Activated CD8-positive, alpha-beta memory T cell treated with anti-CD3 and anti-CD28 coated beads for 48 hours (primary cell): ENCODE results near the gene ERICH6B.

Experiments used
- DNase-seq, 3 experiments: peaks; one replicate each; pipeline ENCODE4 v3.0.0-alpha.2; 2020; ENCODE audit warnings: low read depth in 2 of 3, low spot score in 2 of 3

ERICH6B gene

DNA sequence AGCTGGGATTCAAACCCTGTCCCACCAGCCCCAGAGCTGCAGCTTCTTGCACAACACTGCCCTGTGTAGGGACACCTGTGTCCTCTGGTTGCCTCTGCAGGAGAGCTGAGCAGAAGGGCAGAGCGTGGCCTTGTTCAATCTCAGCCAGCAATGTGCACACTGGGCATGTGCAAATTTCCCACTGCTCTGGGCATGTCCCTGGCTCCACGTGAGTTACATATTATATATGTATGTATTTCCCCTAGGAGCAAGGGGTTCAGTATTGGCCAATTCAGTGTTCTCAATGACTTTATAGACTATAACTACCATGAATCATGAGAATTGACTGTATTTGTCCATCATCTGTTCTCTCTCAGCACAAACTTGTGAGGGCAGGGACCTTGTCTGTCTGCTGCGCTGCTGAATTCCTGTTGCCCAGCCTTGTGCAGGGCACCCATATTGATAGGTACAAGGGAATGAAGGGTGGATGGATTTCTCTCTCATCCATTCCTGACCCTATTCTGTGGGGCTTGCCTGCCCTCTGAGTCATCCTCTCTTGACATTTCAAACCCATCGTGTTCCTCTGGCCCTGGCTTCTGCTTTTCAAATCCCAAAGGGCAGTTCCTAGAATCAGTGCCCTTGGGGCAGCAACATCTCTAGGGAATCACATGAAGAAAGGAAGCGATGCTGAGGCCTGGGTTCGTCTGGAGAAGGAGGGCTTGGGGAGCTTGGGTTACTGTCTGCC is 69.7 kb downstream of the ERICH6B start:
- DNase-seq, result no peak

DNA sequence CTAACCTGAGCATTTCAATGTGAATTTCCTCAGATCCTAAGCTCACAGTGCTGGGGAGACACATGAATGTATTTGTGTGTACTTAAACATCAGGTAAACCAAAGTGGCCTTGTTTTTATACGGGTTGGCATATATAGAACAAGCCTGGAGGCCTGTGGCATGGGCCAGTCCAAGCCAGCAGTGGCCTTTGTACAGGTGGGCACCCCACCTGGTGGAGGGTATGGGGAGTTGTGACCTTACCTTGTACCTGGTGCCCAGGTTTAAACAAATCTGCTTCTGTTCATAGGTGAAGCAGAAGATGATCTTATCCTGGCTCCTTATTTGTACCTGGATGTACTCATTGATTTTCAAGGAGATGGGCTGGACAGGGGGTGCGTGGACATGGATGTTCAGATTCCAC is 71.0 kb downstream of the ERICH6B start:
- DNase-seq, result no peak

DNA sequence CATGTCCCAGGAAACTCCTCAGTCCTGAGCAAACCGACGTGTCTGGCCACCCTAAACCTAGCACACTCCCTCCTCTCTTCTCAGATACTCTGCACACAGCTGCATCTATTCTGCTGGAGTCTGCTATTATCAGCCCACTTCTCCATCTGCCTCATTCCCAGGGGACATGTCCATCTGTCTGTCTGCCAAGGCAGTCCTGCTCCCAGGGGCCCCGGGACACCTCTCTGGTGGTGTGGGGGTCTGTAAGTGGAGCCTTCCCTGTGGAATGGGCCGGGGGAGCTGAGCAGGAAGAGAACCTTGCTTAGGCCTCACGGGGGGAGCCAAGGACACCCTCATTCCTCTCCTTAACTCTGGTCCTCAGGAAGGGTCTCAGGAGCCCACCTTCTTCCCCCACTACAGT is 72.7 kb downstream of the ERICH6B start:
- no peak for DNase-seq

DNA sequence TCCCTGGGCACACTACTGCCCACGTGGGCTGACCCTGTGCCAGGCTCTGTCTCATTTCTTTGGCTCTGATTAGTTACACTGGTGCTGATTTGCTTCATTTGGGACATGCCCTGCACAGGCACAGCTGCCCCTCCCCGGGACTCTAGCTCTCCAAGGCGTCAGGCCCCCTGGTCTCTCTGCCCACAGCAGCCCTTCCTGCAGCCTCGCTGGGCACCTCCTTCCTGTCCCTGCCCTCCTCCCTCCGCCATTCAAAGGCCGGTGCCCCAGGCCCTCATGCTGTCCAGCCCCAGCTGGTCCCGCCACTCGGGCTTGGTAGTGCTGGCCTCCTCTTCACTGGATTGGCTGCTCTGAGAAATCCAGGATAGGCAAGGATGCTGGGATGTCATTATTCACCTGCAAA is 73.1 kb downstream of the ERICH6B start:
- no peak for DNase-seq

DNA sequence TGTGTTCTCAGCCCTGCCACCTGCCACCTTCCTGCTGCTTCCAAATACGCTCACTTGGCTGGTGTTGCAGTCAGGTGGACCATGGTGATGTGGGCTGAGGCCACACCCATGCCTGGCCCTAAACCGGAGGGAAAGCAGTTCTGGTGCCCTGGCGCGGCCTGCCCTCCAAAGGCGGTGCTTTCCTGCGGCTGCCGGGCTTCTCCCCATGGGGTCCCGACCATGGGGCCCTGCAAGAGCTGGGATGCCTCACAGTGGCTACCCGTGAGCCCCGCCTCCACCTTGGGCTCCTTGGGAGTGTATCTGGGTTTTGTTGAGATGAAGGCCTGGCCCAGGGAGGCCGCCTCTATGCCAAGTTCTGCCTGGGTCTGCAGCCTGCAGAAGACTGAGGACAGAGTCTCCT is 73.7 kb downstream of the ERICH6B start:
- DNase-seq, result no peak

DNA sequence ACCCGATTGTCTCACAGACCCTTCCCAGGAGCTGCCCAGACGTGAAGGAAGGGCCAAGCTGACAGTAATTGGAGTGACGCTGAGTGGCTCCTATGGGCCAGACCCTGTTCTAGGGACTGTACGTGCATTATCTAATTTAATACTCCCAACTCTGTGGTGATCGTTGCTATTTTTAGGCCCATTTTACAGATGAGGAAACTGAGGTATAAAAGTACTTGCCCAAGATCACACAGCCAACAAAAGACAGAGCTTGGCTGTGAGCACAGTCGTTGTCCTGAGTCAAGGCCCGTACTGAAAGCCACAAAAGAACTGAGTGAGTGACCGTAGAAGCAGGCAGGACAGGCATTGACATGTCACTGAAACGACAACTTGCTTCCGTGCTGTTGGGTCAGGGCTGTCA is 74.7 kb downstream of the ERICH6B start:
- no peak for DNase-seq

DNA sequence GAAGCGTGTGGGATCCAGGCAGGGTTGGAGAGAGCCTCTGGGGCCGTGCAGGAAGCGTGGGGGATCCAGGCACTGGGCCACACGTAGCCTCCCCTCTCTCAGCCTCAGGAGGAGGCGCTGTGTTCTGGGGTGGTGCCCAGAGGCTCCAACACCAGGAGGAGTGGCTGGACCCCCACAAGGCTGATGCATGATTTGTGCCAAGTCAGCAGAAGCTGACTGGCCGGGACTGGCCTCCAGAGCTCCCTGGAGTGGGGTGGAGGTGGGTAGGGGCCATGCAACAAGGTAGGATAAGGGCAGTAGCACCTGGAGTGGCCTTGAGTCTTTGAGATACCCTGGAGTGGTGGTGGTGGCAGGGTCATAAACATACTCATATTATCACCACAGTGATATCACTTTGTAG is 75.3 kb downstream of the ERICH6B start:
- no peak for DNase-seq

DNA sequence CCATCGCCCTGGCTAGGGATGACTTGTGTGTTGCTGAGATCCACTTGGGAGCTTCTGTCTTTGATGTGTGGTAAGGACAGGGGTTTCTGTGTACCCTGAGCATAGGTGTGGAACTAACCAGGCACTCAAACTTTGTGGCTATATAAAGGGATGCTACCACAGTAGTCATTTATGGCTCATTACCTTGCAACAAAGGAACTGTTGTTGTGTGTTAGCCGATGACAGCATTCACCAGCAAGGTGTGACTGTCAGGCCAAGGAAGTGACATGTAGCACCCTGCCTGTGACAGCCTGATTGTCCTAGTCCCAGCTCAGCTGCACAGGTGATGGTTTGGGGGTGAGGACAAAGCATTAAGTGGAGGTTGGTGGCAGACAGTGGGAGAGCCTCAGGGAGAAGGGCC is 77.2 kb downstream of the ERICH6B start:
- DNase-seq, result no peak

DNA sequence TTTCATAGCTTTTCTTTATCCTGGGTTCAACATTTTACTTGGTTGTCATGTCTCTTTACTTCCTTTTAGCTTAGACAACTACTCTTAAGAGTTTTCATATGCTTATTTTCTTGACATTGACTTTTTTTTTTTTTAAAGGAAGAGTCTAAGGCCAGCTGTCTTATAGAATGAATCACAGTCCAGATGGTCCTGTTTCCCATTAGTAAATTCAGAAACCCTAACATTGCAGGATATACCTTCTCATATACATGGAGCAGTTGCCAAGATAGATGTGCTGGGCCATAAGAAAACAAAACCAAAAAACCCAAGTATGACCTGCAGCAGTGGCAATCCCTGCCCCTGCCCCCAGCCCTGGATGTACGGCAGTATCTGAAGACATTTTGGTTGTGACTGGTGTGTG is 78.0 kb downstream of the ERICH6B start:
- no peak for DNase-seq

DNA sequence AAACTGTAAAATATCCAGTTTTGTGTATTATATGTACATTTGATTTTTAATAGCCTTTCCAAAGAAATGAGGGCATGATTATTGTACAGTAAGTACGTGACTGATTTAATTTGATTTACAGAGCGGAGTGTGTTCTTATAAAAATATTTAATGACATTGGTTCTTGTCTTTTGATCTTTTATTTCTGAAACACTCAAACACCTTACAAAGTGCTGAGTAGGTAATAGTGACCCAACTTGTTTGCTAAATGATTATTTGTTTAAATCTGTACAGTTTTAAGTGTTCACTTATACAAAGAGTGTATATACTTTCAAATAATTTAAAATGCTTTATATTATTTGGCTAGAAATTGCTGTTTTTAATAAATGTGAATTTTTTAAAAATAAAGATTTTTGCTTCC is 79.3 kb downstream of the ERICH6B start:
- DNase-seq, result no peak

DNA sequence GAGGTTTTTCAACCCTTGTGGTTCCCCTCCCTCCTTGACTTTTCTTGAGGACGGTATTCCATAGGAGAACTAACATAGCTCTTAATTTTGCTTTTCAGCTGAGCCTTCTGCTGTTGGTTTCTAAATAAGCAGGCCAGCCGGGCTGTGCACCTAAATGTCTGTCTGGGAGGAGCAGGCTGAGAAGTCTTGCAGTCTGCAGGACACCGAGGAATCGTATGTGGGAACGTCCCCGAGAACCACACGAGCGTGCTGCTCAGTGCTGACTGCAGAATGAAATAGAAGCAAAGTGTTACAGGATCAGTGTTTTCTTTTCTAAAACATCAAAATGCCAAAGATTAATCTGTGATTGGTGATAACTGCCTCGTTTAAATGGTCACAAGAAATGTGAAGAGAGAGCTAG is 80.9 kb downstream of the ERICH6B start:
- no peak for DNase-seq

DNA sequence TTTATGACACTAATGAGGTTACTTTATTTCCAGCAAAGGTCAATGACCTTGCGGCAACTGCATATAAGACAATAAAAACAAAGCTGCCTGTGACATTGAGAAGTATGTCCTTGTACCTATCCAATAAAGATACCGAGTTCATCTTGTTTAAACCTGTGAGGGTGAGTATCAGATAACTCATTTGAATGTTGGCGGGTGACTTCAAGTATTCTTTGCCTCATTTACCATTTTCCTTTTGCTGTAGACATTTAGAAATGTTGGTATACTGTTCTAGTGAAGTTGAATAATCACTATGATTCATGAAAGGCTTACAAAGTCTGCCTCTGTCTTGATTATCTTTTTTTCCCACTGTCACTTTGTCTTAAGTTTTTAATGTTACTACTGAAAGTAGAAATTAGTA is 85.8 kb downstream of the ERICH6B start:
- DNase-seq, result no peak

DNA sequence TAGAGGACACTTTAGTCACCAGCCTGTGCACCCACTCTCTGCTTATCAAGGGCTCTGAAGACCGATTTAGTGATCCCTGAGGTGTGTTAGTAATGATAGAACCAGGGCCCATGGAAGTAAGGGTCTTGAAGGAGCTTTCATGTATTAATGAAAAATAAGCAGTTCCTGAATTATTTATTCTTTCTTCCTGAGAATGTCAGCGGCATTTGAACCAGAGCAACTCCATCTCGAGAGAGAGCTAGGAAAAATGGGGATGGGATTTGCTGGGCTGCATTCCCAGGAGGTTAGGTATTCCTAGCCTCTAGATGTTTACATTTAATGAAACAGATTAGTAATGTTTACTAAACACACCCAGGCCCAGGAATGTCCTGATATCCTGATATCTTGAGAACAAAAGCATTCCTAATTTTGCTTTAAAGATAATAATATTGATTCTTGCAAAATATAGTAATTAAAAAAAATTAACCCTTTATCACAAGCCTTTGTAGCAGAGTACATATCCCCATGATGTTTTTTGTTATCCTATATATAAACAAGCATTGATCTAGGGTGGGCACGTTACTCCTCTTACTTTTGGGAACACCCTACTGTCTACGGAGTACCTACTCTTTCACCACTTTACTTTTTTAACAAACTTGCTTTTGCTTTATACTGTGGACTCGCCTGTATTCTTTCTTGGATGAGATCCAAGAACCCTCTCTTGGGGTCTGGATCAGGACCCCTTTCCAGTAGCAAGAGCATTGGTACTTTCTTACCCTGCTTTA is 87.7 kb downstream of the ERICH6B start:
- no peak for DNase-seq

DNA sequence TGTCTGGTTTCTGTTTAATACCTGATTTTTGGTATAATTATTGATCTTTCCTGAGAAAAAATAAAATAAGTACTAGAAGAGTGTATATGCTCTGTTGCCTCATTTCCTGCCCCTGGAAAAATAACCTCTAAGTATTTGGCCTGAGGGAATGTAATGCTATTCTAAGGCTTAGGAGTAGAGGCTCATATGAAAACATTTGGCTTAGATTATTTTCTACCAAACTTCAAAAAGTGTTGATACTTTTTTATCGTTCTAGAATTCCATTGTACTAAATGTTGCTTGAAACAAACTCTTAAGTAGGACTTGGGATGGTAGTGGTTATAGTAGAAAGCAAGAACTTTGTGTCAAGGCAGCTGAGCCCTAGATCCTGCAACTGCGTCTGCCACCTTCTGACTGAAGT is 93.0 kb downstream of the ERICH6B start:
- no peak for DNase-seq

DNA sequence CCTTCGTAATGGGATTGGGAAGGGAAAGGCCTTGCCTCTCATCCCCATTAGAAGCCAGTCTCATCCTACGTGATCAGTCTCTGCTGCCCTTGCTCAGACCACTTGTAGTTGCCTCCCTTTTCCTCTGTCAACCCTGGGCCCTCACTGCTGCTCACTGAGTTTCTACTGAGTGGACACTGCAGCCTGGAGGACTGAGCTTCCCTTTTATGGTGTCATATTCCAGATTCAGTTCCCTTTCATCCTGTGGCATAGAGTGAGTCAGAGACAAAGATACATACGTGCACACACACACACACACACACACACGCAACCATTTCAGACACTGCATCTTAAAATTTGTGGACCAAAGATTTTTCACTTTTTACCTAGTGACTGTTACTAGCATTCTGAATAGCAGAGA is 94.2 kb downstream of the ERICH6B start:
- DNase-seq, result no peak

DNA sequence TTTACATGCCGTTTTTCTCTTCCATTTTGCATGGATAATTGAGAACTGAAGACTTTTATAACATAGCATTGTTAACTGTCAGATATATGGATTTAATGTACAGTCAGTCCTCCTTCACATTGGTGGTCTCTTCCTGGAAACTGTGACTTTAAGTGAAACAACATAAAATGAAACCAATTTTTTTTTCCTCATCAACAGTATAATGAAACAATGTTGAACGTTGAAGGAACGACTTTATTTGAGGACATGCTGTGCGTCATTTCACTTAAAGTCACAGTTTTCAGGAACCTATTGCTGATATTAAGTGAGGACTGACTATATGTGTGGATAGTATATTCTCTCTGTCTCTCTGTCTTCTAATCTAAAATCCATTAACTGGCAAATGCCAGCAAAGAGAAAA is 96.0 kb downstream of the ERICH6B start:
- no peak for DNase-seq

DNA sequence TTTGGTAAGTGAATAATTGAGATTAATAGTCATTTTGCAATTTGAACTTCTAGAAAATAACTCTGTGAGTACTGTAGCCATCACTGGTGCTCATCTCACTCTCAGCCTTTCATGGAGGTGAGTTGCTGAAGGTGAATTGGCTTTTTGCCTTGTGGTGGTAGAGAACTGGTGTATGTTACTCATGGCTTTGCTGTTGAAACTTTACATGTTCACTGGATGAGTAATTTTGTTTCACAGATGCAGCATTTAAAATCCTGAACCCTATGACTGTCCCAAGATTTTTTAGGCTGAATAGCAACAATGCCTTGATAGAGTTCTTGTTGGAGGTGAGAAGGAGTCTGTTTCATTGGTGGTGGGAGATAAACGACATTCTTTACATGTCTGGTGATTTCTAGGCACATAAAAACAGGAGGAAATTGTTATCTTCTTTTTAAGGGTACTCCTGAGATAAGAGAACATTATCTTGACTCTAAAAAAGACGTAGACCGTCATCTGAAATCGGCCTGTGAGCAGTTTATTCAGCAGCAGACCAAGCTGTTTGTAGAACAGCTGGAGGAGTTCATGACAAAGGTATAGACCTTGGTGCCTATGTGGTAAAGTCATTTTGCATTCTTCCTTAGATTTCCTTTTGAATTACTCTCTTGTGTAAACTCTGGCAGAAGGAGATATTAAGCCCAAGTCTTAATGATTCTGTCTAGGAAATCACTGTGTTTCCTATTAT is 96.9 kb downstream of the ERICH6B start:
- DNase-seq, result no peak

DNA sequence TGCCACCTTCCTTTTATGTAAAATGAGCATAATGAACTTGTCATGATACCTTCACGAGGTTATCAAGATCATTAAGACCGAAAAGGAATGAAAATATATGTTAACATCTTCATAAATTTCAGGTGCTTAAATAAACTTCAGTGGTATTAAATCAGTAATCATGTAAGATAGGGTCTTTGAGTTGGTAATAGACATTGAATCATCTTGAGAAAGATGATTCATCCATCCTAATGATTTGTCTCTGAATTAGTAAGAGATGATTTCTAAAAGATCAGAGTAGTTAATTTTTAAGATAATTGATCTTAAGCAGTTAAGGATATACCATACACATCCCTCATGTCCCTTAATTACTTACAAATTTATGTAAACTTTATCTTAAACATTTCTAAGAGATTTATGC is 98.8 kb downstream of the ERICH6B start:
- no peak for DNase-seq

DNA sequence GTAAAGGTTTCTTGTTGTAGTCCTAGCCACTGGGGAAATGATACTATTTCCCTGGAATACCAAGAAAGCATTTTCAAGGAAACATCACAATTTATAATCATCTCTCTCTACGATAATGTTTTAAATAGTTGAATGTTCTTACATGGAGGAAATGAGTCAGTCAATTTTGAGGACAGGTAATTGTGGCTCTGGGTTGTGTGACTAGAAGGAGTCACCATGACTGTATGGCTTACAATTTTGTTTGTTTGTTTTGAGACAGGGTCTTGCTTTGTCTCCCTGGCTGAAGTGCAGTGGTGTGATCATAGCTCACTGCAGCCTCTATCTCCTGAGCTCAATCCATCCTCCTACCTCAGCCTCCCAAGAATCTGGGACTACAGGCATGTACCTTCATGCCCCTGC is 103.4 kb downstream of the ERICH6B start:
- no peak for DNase-seq

DNA sequence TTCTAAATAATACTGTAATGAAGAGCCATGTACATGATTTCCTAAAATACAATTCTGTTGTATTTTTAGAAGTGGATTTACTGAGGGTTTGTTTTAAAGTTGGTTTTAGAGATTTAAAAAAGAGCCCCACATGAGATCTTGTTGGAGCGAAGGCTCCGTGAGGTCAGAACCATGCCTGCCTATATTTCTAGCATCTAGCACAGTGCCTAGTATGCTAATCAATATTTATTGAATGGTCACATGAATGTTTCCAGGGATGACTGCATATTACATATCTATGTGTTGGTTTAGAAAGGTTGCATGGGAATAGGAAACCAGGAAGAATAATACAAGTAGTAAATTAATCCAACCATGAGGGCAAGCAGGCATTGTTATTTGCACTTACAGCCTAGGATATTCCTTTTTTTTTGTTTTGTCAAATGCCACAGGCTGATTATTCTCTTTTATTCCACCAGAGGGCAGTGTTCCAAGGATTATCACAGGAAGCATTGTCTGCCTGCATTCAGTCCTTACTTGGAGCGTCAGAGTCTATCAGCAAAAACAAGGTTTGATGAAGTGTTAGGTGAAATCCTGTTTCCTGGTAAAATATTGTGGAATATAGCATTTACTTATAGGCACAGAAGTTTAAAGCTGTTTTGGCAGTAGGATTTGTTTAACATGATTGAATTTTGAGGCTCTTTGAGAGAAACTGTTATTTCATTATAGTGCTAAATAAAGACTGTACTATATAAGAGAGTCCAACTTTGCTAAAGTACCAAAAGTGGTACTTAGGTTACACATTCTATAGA is 104.0 kb downstream of the ERICH6B start:
- no peak for DNase-seq

DNA sequence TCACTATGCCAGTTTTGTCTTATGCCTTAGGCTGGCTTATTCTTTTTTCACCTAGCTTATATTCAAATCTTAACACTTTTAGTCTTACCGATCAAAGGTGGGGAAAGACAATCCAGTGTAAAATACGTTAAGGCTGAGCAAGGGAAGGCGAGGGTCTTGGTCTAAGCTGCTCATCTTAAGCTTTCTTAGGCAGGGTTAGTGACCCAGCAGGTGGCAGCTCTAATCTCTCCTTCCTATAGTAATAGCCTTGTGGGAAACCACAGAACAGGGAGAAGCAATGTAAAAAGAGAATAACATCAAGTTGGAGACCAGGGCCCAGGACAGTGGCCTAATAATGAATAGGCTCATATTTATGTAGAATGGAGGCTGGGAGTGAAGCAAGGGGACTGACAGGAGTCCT is 104.9 kb downstream of the ERICH6B start:
- no peak for DNase-seq

DNA sequence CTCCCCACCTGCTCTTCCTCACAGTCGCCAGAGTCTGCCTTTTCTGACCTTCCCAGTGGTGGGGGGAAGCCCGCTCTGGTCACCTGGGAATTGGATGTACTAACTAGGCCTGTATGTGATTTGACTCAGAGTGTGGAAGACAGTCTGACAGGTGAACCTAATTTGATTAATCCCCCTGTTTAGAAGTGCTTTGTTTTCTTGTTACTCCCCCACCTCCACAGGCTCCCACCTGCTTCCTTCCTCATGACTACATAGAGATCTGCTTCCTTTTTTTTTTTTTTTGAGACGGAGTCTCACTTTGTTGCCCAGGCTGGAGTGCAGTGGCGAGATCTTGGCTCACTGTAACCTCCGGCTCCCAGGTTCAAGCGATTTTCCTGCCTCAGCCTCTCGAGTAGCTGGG is 106.8 kb downstream of the ERICH6B start:
- no peak for DNase-seq
